Activated CD8-positive, alpha-beta memory T cell treated with anti-CD3 and anti-CD28 coated beads, Interleukin-2, amount 50 U/mL, for 4 hours (primary cell): ENCODE data around the gene LRP5.
"Not testable (repeated sequence)": the region's sequence is repeated elsewhere in the genome, so short reads cannot be mapped to it uniquely, and the experiment has no call there.

ENCODE experiments used
- DNase-seq: peaks from one replicate; pipeline ENCODE4 v3.0.0-alpha.2; 2020

The LRP5 gene

DNA sequence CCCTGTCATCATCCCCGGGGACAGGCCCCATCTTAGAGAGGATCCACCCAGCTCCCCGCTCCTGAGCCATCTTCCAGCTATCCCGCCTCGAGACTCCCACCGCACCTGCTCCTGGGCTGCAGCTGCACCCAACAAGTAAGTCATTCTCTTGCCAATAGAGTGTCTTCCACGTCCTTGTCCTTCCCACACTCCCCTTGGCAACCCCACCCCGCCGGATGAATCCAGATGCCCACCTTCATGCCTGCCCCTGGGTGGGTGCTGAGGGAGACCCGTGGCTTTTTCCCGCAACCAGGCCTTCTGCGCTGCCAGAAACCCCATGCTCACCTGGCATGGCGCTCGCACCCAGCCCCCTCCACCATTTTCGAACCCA lies 29.5 kb upstream of the LRP5 start:
- DNase-seq: no peak

DNA sequence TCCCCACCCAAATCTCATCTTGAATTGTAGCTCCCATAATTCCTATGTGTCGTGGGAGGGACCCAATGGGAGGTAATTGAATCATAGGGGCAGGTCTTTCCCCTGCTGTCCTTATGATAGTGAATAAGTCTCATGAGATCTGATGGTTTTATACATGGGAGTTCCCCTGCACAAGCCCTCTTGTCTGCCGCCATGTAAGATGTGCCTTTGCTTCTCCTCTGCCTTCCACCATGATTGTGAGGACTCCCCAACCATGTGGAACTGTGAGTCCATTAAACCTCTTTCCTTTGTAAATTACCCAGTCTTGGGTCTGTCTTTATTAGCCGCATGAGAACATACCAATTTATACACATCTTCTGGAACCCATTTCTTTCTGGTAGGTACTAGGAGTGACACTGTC lies 27.8 kb upstream of the LRP5 start:
- not testable (repeated sequence) for DNase-seq

DNA sequence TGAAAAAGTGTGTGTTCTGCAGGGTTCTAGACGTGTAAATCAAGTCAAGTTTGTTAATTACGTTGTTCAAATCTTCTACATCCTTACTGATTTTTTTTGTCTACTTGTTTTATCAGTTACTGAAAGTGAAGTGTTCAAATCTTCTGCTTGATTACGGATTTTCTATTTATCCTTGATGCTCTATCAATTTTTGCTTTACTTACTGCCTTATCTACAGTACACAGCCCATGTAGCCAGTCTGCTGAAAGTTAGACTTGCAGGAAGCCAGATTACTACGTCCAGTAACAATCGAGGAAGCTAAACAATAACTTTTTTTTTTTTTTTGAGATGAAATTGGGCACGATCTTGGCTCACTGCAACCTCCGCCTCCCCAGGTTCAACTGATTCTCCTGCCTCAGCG lies 25.0 kb upstream of the LRP5 start:
- no peak for DNase-seq

DNA sequence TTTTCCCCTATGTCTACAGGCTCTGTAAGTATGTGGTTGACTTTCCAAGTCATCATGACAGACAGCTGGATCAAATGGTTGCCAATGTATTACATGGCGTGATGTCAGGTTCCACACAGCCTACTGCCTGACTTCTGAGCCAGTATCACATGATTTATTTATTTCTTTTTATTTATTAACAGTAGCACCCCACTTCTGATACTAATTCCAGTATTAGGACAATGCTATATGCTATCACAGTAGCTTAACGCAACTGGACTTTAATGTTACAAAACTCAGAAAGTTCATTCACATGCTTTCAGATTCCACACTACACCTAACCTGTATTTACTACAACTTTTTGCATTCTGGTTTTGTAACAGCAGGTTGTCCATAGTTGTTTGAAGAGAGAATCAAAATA lies 22.9 kb upstream of the LRP5 start:
- DNase-seq: no peak

DNA sequence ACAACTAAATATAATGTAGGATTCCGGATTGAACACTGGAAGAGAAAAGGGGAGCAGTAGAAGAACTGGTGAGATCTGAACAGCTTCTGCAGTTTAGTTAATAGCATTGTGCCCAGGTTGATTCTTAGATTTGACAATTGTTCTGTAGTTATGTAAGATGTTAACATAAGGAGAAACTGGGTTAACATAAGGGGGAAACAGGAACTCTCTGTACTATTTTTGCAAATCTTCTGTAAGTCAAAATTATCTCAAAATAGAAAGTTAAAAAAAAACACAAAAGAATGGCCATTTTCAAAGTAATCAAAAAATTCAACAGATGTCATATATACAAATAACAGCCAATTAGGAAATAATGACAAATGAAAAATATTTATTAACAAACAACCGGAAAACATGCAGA lies 18.7 kb upstream of the LRP5 start:
- no peak for DNase-seq

DNA sequence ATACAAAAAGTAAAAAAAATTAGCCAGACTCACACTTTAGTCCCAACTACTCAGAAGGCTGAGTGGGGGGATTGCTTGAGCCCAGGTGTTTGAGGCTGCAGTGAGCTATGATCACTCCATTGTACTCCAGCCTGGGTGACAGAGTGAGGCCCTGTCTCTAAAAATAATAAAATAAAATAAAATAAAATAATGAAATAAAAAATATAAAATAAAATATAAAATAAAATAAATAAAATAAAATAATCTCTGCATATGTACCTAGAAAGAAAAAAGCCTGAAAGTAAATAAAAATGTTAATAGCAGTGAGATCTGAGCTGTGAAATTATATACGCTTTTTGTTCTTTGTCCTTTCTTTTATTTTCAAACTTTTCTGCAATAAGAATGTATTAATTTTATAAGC lies 17.1 kb upstream of the LRP5 start:
- DNase-seq: no peak

DNA sequence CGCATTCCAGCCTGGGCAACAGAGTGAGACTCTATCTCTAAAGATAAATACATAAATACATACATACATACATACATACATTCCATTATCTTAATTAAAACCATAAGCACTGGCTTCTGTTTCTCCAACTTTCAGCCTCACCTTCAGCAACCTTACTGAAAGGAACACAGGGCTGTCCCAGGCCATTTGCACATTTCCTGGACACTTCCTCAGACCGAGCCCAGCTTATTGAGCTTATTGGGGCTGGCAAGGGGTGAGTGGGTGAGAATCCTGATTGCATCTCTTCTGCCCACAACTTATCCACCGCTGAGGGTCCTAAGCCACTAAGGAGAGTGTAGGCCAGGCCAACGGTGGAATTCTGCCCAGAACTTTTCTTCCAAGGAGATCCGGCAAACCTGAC lies 16.5 kb upstream of the LRP5 start:
- no peak for DNase-seq

DNA sequence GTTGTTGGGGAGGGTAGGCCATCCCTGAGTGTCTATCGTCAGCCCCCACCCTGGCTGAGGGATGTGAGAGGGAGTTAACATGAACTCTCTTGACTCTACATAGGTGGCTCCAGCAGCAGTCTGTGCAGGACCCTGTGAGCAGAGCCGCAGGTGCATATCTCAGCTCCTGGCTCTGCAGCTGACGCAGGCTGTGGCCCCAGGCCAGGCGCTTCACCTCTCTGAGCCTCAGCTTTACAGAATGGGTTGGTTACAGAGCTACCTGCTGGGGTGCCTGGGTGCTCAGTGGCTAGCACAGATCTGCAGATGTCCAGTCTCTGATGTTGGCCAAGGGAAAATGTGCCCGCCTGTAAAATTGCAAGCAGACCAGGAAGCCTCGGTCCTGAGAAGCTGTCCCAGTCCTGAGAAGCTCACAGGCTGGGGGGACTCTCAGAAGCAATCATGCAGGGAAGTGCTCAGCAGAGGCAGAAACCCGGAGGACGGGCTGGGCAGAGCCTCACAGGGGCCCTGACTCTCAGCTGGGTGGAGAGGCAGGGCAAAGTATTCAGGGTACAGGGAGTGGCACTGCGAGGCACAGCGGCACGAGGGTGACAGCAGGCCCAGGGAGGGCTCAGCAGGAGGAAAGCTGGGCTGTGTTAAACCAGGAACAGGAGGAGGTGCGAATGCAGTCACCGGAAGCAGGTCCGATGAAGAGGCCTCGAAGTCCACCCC lies 15.9 kb upstream of the LRP5 start:
- no peak for DNase-seq

DNA sequence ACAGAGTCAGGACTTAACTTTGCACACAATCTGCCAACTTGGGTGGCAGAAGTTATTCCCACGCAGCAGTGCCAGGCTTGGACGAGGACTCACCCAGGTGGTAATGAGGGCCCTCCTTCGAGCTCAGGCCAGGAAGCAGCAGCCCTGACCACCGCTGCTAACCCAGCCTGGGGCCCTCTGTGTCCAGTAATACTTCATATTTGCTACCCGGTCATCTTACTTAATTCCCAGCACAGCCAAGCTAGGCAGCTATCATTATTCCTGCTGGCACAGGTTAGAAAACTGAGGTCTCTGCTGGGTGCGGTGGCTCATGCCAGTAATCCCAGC lies 15.4 kb upstream of the LRP5 start:
- no peak for DNase-seq

DNA sequence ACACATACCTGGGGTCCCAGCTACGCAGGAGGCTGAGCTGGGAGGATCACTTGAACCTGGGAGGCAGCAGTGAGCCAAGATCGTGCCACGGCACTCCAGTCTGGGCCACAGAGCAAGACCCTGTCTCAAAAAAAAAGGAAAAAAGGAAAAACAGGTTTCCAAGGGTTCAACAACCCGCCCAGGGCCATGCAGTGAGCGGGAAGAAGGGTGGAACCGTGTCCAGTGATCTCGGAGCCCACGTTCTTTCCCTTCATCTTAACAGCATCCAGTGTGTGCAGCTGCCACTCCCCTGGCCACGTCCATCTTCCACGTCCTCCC lies 14.9 kb upstream of the LRP5 start:
- no peak for DNase-seq

DNA sequence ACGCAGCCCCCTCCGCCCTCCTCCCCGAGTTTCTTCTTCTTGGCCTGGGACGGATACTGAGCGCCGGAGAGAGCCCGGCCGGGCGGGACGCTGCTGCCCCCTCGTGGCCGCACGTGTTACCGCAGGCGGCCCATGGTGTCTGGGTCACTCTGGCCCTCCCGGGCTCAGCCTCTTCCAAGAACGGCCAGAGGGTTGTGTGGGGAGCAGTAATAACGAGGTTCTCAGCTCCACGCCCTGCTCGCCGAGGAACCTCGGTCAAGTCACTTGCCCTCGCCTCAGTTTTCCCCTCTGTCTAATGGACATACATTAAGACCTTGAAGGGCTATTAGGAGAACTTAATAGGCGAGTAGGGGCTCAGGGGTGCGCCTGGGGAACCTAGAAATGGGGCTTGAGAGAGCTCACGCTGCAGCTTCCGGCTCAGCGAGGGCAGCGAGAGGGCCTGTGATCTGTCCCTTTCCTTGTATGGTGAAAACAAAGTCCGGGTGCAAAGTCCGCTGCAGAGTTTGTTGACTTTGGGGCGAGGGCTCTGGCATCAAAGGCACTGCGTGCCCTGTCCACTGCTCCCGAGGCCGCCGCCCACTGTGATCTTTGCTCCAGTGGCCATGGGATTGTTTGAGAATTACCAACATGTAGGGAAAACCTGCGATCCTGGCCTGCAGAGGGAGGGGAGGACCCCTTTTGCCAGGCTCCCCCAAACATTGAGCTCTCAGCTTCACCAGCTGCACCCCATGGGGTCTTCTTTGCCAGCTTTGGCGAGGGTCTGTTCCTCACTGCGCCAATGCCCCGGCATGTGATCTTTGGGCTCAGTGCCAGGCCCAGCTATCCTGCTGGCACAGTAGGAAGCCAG lies 14.4 kb upstream of the LRP5 start:
- peak; percentile 76 for DNase-seq

DNA sequence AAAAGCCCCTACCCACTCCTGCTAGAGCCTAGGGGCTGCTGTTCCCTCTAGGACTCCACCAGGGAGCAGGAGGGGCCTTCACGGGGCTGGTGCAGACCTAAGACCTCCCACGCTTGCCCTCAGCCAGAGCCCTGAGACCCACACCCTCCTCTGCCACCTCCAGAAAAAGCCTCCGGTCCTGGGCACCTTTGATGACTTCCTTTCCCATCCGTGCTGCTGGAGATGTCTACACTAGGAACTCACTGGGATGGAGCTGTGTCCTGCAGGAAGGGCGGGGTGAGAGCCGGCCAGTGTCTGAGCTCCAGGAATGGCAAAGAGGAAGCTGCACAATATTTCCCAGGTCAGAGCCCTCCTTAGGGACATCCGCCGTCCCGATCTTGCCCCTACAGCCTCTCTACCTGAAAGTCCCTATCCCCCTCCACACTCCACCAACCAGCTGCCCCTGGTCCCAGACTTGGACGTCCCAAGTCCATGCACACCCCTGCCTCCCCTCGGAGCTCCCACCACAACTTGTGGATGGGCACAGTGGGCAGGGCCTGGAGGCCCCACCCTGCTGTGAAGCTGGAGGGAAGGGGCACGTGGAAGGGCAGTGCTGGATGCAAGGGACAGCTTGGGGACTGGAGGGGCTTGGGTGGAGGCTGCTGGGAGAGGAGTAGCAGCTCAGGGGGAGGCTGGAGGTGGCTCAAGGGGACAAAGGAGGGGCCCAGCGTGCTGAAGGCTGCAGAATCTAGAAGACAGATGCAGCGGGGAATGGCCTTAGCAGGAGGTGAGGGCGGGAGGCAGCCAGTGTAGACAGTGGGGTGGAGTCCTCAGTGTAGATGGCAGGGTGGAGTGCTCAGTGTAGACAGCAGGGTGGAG lies 13.5 kb upstream of the LRP5 start:
- DNase-seq: no peak

DNA sequence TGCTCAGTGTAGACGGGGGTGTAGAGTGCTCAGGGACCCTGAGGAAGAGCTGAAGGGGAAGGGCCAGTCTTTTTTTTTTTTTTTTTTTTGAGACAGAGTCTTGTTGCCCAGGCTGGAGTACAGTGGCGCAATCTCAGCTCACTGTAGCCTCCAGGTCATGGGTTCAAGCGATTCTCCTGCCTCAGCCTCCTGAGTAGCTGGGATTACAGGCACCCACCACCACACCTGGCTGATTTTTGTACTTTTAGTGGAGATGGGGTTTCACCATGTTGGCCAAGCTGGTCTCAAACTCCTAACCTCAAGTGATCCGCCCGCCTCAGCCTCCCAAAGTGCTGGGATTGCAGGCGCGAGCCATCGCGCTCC lies 12.9 kb upstream of the LRP5 start:
- DNase-seq: not testable (repeated sequence)

DNA sequence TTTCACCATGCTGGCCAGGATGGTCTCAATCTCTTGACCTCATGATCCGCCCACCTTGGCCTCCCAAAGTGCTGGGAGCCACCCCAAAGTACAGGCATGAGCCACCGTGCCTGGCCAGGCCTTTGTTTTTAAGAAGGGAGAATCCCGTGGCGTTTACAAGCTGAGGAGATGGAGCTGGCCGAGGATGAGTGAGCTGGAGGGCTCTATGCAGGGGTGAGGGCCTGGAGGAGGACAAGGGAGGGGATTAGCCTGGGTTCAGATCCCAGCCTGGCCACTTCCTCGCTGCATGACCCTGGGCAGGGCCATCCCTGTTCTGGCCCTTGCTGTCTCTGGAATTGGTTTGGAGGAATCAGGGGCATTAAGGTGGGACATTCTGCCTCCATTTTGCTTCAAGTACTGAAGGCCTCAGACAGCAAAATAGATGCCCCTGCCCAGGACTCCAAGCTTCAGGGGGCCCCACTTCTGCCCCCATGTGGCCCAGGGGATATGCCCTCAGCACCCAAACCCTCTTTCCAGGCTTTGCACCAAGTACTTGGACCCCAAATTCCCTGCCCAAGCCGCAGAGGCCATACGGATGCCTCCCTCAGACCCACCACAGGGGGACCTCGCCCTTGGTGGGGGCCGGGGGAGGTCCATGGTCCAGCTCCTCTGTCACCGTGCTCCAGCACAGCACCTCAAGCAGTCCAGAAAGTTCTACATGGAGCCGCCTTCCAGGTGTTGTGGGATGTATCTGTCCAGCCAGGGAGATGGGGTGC lies 12.1 kb upstream of the LRP5 start:
- DNase-seq: no peak

DNA sequence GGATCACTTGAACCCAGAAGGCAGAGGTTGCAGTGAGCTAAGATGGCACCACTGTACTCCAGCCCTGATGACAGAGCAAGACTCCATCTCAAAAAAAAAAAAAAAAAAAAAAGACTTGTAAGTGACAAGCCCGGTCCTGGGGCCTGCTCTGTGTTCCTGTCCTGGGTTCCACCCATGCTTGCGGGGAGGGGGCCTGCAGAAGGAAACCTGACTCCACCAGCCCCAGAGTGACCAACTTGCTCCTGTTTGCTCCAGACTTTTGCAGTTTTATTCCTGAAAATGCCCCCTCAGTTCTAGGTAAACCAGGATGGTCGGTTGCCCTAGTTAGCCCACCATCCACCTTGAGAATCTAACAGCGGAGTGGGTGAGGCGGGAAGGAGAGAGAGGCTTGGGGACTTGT lies 10.1 kb upstream of the LRP5 start:
- DNase-seq: no peak

DNA sequence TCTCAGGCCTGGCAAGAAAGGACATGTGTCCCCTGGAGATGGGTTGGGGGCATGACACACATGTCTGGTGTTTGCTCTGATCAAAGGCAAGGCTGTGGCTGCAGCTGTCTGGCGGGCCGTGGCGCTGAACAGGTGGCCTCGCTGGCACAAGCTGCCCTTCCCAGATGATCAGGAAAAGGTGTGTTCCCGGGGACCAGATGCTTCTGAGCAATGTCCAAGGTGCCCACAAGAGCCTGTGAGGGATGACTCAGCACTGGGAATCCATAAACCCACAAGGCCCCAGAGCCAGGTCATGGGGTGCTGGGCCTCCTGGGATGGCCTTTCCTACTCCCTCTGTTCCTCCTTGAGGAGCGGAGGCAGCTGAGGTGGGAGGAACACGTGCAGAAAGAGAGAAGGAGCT lies 9.7 kb upstream of the LRP5 start:
- DNase-seq: no peak

DNA sequence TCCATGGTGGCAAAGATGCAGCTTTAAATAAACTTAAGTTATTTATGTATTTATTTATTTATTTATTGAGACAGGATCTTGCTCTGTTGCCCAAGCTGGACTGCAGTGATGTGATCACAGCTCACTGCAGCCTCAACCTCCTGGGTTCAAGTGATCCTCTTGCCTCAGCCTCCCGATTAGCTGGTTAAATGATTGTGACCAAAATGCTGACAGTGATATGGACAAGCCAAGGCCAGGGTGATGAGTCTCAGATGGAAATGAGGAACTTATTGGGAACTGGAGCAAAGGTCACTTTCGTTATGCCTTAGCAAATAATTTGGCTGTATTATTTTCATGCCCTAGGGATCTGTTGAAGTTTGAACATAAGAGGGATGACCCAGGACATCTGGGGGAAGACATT lies 9.3 kb upstream of the LRP5 start:
- no peak for DNase-seq

DNA sequence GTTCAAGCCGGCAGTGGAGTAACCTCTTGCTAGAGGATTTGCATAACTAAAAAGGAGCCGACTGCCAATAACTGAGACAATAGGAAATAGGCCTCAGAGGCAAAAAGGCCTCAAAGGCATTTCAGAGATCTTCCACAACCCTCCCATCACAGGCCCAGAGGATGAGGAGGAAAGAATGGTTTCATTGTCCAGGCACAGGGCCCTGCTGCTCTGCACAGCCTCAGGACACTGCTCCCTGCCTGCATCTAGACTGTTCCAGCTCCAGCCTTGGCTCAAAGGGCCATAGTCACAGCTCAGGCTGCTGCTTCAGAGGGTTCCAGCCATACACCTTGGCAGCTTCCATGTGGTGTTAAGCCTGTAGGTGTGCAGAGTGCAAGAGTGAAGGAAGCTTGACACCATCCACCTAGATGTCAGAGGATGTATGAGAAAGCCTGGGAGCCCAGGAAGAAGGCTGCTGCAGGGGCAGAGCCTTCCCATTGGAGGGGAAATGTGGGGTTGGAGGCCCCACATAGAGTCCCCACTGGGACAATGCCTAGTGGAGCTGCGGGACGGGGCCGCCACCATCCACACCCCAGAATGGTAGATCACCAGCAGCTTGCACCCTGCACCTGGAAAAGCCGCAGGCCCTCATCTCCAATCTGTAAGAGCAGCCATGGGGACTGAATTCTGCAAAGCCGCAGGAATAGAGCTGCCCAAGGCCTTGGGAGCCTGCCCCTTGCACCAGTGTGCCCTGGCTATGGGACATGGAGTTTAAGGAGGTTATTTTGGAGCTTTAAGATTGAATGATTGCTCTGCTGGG lies 8.2 kb upstream of the LRP5 start:
- DNase-seq: no peak

DNA sequence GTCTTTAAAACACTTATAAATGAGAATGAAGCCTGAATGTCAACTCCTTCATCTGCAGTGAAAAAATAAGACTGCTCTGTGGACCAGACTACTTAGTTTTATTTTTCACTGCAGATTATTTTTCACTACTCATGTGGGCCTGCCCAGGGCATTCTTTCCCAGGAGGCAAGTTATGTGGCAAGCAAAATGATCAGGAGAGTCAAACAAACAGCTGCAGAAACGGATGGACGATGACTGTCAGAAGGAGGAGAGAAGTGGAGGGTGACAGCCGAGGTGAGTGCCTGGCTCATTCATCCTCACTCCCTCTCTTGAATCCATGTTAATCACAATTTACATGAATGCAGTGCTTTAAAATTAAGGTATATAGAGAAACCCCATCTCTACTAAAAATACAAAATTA lies 5.8 kb upstream of the LRP5 start:
- DNase-seq: no peak

DNA sequence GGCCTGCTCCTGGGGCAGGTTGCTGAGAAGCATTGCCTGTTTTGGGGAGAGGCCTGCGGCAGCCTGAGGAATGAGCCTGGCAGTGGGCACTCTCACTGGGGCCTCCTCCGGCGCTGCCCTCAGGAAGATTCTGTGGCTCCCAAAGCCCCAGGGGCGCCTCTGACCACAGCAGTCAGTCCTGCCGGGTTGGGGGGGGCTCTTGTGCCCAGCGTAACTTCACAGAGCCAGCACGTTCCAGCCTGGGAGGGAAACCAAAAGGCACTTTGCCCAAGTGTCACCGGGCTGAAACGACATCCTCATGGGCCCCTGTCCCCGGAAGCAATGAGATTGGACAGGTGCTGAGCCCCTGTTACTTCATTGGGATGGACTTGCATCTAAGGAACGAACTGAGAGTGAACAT lies 4.3 kb upstream of the LRP5 start:
- no peak for DNase-seq

DNA sequence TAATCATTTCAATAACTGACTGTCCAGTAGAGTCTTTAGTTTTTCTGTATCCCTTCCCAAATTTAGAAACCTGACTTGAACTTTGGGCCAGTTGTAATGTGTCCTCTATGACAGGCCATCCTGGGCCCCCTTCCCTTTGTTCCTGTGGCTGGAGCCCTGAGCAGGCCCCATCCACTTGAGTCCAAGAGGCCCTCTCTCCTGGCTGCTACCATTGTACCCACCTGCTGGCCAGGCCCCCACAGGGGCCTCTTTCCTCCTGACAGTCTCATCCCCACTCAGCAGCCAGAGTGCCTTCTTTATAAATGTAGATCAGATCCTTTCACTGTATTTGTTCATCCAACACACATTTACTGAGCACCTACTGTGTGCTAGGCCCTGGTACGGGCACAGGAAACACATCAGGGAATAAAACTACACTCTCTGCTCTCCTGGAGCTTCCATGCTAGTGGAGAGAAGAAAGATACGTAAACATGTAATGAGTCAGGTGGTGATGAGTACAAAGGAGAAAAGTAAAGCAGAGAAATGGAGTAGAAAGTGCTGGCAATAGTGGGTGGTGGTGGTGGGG lies 2.7 kb upstream of the LRP5 start:
- no peak for DNase-seq
